Tibial nerve (tissue), 4 donors: ENCODE data around the gene ZNF483. TPM values are rescaled to one million over a fixed set of nuclear protein-coding genes. Genes with fewer than 3 reads are reported as not detected.
A peak's percentile ranks its signal among the peaks of the same experiment; 100 is the strongest.

ENCODE experiments used
- DNase-seq, 2 donors: peaks; one replicate each; pipeline ENCODE4 v3.0.0-alpha.2; 2019; ENCODE audit warnings: low spot score in 2 of 2
- H3K27ac ChIP-seq, 4 donors: fragments of 200-600 bp; sonication (generic) in 3 of 4; one replicate each; pipeline ENCODE4 v1.5.1; 2017 to 2019; ENCODE audit warnings: mild to moderate bottlenecking in 1 of 4
- H3K27me3 ChIP-seq, 2 donors: fragments of 200-600 bp; sonication (generic) in 1 of 2; one replicate each; pipeline versions ENCODE4 v1.5.1 to v1.6.0; 2017 to 2019
- H3K36me3 ChIP-seq, 3 donors: fragments of 200-600 bp; sonication (generic); one replicate each; pipeline ENCODE4 v1.5.1; 2018 to 2019
- H3K4me1 ChIP-seq, 4 donors: fragments of 200-600 bp; sonication (generic) in 3 of 4; one replicate each; pipeline ENCODE4 v1.5.1; 2017 to 2019
- H3K4me3 ChIP-seq, 4 donors: fragments of 200-600 bp; sonication (generic) in 3 of 4; one replicate each; pipeline ENCODE4 v1.5.1; 2017 to 2019; ENCODE audit warnings: mild to moderate bottlenecking in 1 of 4, moderate library complexity in 1 of 4
- H3K9me3 ChIP-seq, 4 donors: fragments of 200-600 bp; sonication (generic) in 3 of 4; one replicate each; pipeline ENCODE4 v1.5.1; 2017 to 2019
- EP300 ChIP-seq, 2 donors: sonication (generic); formaldehyde crosslinking; IDR thresholded peaks; one replicate each; pipeline ENCODE4 v1.6.1; 2017; ENCODE audit warnings: antibody characterized with exemption in 2 of 2, mild to moderate bottlenecking in 1 of 2
- POLR2A ChIP-seq, 2 donors: fragments of 450-650 bp; IDR thresholded peaks; one replicate each; pipeline ENCODE4 v1.6.1; 2017; ENCODE audit warnings: antibody characterized with exemption in 2 of 2, mild to moderate bottlenecking in 2 of 2, moderate library complexity in 2 of 2
- WGBS, 2 donors: methylation state at CpG; one replicate each; pipeline ENCODE4 v1.1.5; 2018; 5-methylcytosine and 5-hydroxymethylcytosine counted together
- total RNA-seq, 4 donors: library from RNA; depleted of rRNA; stranded (reverse); fragments of >200 nt; gene quantifications; one replicate each; pipeline ENCODE4 v1.1.0, GENCODE V29; 2016
- TF ChIP-seq, protein P1 (sequence below), 5 experiments: fragments of 200-600 bp in 3 of 5; fragments of 450-650 bp in 2 of 5; sonication (generic) in 3 of 5; IDR thresholded peaks; one replicate each; pipeline ENCODE4 v1.5.1; 2016 to 2019; ENCODE audit warnings: antibody characterized with exemption in 5 of 5, mild to moderate bottlenecking in 3 of 5, moderate library complexity in 2 of 5

Gene ZNF483
- total RNA-seq, 4 donors from 2014 or later: 5.7 to 12.0 (median 10.7) TPM

DNA sequence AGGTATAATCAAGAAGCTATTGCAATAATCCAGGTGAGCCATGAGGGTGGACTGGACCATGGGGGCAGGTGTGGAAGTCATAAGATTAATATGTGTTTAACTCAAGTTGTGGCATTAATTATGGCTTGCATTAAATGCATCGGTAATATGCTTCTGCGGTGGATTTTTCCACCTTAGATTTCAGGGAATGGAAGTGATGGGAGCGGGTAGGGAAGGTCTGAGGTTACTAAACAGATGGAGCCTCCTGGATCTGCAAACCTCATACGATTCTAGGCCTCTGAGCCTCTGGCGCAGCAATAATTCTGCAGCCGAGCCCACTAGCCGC lies 286 bp upstream of the ZNF483 start:
- no peak for DNase-seq
- WGBS, 2 donors: 22 to 28% methylated on average over 7 of the region's 7 CpGs

DNA sequence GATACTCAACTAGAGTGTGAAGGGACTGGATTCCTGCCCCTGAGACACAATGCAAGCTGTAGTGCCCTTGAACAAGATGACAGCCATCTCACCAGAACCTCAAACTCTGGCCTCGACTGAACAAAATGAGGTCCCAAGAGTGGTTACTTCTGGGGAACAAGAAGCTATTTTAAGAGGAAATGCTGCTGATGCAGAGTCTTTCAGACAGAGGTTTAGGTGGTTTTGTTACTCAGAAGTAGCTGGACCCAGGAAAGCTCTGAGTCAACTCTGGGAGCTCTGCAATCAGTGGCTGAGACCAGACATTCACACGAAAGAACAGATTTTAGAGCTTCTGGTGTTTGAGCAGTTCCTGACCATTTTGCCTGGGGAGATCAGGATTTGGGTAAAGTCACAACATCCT lies 2.4 kb downstream of the ZNF483 start:
- TF ChIP-seq EP300 (IDR thresholded peaks at IDR 0.05): no peak
- TF ChIP-seq POLR2A (IDR thresholded peaks at IDR 0.05): no peak
- TF ChIP-seq, protein P1, sequence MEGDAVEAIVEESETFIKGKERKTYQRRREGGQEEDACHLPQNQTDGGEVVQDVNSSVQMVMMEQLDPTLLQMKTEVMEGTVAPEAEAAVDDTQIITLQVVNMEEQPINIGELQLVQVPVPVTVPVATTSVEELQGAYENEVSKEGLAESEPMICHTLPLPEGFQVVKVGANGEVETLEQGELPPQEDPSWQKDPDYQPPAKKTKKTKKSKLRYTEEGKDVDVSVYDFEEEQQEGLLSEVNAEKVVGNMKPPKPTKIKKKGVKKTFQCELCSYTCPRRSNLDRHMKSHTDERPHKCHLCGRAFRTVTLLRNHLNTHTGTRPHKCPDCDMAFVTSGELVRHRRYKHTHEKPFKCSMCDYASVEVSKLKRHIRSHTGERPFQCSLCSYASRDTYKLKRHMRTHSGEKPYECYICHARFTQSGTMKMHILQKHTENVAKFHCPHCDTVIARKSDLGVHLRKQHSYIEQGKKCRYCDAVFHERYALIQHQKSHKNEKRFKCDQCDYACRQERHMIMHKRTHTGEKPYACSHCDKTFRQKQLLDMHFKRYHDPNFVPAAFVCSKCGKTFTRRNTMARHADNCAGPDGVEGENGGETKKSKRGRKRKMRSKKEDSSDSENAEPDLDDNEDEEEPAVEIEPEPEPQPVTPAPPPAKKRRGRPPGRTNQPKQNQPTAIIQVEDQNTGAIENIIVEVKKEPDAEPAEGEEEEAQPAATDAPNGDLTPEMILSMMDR (IDR thresholded peaks at IDR 0.05): no peak
- 78 to 87% methylated on average over 2 of the region's 2 CpGs for WGBS, 2 donors
- Histone ChIP-seq H3K9me3 (peaks cover 0 to 20% (median 0%) of the 10 kb centered on the region in 4 donors), H3K4me3 (no peak overlapping the region), H3K27ac (no peak overlapping the region), H3K27me3 (no peaks in the 10 kb centered on the region), H3K4me1 (peaks cover 0 to 16% (median 4%) of the 10 kb centered on the region in 4 donors), H3K36me3 (peaks cover 0 to 52% (median 0%) of the 10 kb centered on the region in 3 donors)
- no peak for DNase-seq

More for the DNA sequence above, 286 bp upstream of the ZNF483 start:
- peak overlapping the region; percentile 61 to 88 (median 68) for H3K4me3 ChIP-seq
- H3K4me1 ChIP-seq: peaks cover 0 to 16% (median 4%) of the 10 kb centered on the region in 4 donors
- H3K27ac ChIP-seq: peak overlapping the region in 2 of 4 donors; percentile 45 to 63
- TF ChIP-seq, protein P1 (IDR thresholded peaks at IDR 0.05): no peak
- TF ChIP-seq EP300 (IDR thresholded peaks at IDR 0.05): no peak
- no peak for TF ChIP-seq POLR2A (IDR thresholded peaks at IDR 0.05)
- H3K9me3 ChIP-seq: no peaks in the 10 kb centered on the region
- H3K27me3 ChIP-seq: no peaks in the 10 kb centered on the region
- peaks cover 0 to 25% (median 0%) of the 10 kb centered on the region in 3 donors for H3K36me3 ChIP-seq

DNA sequence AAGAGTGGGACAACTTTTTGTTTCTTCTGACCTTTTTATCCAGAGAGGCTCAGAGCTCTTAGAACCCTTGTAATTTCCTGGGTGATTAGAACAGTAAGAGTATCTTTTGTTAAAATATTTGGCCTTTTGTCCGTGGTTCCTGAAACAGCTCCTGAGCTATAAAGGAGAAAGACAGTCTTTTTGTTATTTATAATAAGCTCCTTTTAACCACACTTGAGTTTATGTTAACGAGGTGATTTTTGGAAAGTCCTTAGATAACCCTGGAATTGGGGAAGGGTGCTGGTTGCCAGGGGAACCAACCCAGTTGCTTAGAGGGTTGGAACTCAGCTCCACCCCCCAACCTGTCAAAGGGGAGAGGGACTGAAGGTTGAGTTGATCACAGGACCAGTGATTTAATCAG lies 4.8 kb downstream of the ZNF483 start:
- TF ChIP-seq EP300 (IDR thresholded peaks at IDR 0.05): no peak
- no peak for TF ChIP-seq POLR2A (IDR thresholded peaks at IDR 0.05)
- TF ChIP-seq, protein P1 (IDR thresholded peaks at IDR 0.05): no peak
- 29 to 34% methylated on average over 2 of the region's 2 CpGs for WGBS, 2 donors

DNA sequence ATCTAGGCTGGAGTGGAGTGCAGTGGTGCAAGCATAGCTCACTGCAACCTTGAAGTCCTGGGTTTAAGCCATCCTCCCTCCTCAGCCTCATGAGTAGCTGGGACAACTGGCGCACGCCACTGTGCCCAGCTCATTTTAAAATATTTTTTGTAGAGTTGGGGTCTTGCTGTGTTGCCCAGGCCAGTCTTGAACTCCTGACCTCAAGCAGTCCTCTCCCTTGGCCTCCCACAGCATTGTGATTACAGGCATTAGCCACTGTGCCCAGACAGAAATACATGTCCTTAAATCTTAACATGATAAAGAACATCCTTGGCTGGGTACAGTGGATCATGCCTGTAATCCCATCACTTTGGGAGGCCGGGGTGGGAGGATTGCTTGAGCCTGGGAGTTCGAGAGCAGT lies 6.7 kb downstream of the ZNF483 start:
- Histone ChIP-seq H3K27me3 (no peaks in the 10 kb centered on the region), H3K27ac (no peak overlapping the region), H3K4me1 (no peaks in the 10 kb centered on the region), H3K9me3 (peaks cover 0 to 62% (median 5%) of the 10 kb centered on the region in 4 donors), H3K4me3 (no peak overlapping the region), H3K36me3 (peaks cover 0 to 96% (median 0%) of the 10 kb centered on the region in 3 donors)
- TF ChIP-seq EP300 (IDR thresholded peaks at IDR 0.05): no peak
- WGBS, 2 donors: 99 to 100% methylated on average over 4 of the region's 4 CpGs
- no peak for DNase-seq

More for the DNA sequence above, 4.8 kb downstream of the ZNF483 start:
- no peak for DNase-seq
- H3K4me1 ChIP-seq: peaks cover 0 to 14% (median 4%) of the 10 kb centered on the region in 4 donors
- H3K9me3 ChIP-seq: peaks cover 0 to 42% (median 5%) of the 10 kb centered on the region in 4 donors
- H3K36me3 ChIP-seq: peaks cover 0 to 76% (median 0%) of the 10 kb centered on the region in 3 donors
- H3K27ac ChIP-seq: no peak overlapping the region
- no peaks in the 10 kb centered on the region for H3K27me3 ChIP-seq
- no peak overlapping the region for H3K4me3 ChIP-seq

DNA sequence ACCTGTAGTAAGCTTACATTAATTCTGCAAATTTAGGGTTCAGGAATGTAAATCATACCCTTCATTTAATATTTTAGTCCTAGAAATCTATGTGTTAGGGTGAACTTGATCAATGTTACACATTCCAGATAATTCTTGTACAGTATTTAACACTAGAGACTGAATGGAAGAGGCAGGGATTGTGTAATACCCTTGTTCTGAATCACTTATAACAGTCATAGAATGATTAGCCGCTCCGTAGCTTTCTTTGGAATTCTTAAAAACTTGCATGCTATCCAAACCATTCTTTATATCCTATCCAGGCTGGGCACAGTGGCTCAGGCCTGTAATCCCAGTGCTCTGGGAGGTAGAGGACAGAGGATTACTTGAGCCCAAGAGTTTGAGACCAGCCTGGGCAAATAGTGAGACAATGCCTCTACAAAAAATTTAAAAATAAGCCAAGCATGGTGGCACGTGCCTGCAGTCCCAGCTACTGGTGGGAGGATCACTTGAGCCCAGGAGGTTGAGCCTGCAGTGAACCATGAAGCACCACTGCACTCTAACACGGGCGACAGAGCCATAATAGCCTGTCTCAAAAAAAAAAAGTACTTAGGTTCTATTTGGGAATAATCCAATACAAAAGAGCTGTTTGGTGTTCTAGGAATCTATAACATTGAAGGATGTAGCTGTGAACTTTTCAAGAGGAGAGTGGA lies 8.3 kb downstream of the ZNF483 start:
- Histone ChIP-seq H3K27me3 (no peaks in the 10 kb centered on the region), H3K36me3 (peaks cover 0 to 100% (median 3%) of the 10 kb centered on the region in 3 donors), H3K4me1 (no peaks in the 10 kb centered on the region), H3K9me3 (peaks cover 0 to 76% (median 11%) of the 10 kb centered on the region in 4 donors), H3K27ac (no peak overlapping the region), H3K4me3 (no peak overlapping the region)
- WGBS, 2 donors: 91 to 96% methylated on average over 5 of the region's 5 CpGs
- no peak for DNase-seq
- TF ChIP-seq, protein P1 (IDR thresholded peaks at IDR 0.05): no peak
- TF ChIP-seq POLR2A (IDR thresholded peaks at IDR 0.05) (no peak), EP300 (IDR thresholded peaks at IDR 0.05) (no peak)
